ENCODE data around the gene TMEM94.

TMEM94 gene

DNA sequence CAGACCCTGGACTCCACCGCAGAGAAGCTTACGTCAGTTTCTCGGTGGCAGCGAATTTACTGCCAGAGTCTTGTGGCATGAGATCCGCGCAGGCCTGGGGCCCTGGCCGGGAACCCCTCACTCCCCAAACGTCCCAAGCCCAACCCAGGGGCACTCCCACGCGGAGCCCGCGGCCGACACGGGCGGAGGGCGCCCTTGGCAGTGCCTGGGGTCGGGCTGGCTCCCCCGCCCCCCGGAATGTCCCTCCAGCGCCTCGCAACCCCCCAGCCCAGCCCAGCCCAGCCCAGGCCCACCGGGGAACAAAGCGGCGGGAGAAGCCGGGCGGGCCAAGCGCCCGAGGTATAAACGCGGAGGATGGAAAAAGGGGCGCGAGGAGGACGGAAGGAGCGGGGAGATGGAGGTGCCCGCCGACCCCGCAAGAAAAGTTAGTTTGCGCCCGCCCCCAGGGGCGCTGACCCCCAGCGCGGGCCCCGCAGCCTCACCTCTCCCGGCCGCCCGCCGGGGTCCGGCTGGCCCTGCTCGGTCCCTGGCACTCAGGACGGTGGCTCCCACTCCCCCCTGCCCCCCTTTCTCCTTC, 58.6 kb downstream of the TMEM94 start (continued):
- TF ChIP-seq ZNF335 (tag by site-specific recombination; conservative IDR thresholded peaks at IDR 0.05) (peak; percentile 84), TCF7L2 (IDR thresholded peaks at IDR 0.05; ENCODE audit: borderline replicate concordance, low read depth, low read length) (no peak), ZNF660 (tag by site-specific recombination; IDR thresholded peaks at IDR 0.05) (no peak), ZNF404 (tag by site-specific recombination; IDR thresholded peaks at IDR 0.05) (no peak), ZNF37A (tag by site-specific recombination; IDR thresholded peaks at IDR 0.05) (no peak), ZNF112 (tag by site-specific recombination; IDR thresholded peaks at IDR 0.05) (no peak), GLIS2 (tag by site-specific recombination; IDR thresholded peaks at IDR 0.05) (no peak; the same call in none of the 2 replicates), WT1 (tag by site-specific recombination; IDR thresholded peaks at IDR 0.05) (no peak), KLF7 (tag by site-specific recombination; IDR thresholded peaks at IDR 0.05; ENCODE audit: borderline replicate concordance) (no peak), YY2 (tag by site-specific recombination; IDR thresholded peaks at IDR 0.05) (no peak), ZNF626 (tag by site-specific recombination; IDR thresholded peaks at IDR 0.05) (no peak), ZNF521 (tag by site-specific recombination; IDR thresholded peaks at IDR 0.05) (no peak), ZNF555 (tag by site-specific recombination; conservative IDR thresholded peaks at IDR 0.05) (no peak), ZNF19 (tag by site-specific recombination; IDR thresholded peaks at IDR 0.05; ENCODE audit: low read depth) (no peak), ZNF629 (tag by site-specific recombination; IDR thresholded peaks at IDR 0.05) (no peak), ZNF549 (tag by site-specific recombination; IDR thresholded peaks at IDR 0.05) (no peak)
- TF ChIP-seq, protein P1, sequence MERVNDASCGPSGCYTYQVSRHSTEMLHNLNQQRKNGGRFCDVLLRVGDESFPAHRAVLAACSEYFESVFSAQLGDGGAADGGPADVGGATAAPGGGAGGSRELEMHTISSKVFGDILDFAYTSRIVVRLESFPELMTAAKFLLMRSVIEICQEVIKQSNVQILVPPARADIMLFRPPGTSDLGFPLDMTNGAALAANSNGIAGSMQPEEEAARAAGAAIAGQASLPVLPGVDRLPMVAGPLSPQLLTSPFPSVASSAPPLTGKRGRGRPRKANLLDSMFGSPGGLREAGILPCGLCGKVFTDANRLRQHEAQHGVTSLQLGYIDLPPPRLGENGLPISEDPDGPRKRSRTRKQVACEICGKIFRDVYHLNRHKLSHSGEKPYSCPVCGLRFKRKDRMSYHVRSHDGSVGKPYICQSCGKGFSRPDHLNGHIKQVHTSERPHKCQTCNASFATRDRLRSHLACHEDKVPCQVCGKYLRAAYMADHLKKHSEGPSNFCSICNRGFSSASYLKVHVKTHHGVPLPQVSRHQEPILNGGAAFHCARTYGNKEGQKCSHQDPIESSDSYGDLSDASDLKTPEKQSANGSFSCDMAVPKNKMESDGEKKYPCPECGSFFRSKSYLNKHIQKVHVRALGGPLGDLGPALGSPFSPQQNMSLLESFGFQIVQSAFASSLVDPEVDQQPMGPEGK (tag by site-specific recombination; IDR thresholded peaks at IDR 0.05), result no peak
- TF ChIP-seq, protein P2, sequence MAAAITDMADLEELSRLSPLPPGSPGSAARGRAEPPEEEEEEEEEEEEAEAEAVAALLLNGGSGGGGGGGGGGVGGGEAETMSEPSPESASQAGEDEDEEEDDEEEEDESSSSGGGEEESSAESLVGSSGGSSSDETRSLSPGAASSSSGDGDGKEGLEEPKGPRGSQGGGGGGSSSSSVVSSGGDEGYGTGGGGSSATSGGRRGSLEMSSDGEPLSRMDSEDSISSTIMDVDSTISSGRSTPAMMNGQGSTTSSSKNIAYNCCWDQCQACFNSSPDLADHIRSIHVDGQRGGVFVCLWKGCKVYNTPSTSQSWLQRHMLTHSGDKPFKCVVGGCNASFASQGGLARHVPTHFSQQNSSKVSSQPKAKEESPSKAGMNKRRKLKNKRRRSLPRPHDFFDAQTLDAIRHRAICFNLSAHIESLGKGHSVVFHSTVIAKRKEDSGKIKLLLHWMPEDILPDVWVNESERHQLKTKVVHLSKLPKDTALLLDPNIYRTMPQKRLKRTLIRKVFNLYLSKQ (tag by site-specific recombination; IDR thresholded peaks at IDR 0.05; ENCODE audit: borderline replicate concordance), result no peak
- TF ChIP-seq, protein P3, sequence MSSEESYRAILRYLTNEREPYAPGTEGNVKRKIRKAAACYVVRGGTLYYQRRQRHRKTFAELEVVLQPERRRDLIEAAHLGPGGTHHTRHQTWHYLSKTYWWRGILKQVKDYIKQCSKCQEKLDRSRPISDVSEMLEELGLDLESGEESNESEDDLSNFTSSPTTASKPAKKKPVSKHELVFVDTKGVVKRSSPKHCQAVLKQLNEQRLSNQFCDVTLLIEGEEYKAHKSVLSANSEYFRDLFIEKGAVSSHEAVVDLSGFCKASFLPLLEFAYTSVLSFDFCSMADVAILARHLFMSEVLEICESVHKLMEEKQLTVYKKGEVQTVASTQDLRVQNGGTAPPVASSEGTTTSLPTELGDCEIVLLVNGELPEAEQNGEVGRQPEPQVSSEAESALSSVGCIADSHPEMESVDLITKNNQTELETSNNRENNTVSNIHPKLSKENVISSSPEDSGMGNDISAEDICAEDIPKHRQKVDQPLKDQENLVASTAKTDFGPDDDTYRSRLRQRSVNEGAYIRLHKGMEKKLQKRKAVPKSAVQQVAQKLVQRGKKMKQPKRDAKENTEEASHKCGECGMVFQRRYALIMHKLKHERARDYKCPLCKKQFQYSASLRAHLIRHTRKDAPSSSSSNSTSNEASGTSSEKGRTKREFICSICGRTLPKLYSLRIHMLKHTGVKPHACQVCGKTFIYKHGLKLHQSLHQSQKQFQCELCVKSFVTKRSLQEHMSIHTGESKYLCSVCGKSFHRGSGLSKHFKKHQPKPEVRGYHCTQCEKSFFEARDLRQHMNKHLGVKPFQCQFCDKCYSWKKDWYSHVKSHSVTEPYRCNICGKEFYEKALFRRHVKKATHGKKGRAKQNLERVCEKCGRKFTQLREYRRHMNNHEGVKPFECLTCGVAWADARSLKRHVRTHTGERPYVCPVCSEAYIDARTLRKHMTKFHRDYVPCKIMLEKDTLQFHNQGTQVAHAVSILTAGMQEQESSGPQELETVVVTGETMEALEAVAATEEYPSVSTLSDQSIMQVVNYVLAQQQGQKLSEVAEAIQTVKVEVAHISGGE (tag by site-specific recombination; conservative IDR thresholded peaks at IDR 0.05; ENCODE audit: low read depth), result peak; percentile 44
- TF ChIP-seq, protein P4, sequence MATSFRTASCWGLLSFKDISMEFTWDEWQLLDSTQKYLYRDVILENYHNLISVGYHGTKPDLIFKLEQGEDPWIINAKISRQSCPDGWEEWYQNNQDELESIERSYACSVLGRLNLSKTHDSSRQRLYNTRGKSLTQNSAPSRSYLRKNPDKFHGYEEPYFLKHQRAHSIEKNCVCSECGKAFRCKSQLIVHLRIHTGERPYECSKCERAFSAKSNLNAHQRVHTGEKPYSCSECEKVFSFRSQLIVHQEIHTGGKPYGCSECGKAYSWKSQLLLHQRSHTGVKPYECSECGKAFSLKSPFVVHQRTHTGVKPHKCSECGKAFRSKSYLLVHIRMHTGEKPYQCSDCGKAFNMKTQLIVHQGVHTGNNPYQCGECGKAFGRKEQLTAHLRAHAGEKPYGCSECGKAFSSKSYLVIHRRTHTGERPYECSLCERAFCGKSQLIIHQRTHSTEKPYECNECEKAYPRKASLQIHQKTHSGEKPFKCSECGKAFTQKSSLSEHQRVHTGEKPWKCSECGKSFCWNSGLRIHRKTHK (tag by site-specific recombination; IDR thresholded peaks at IDR 0.05), result no peak
- TF ChIP-seq, protein P5, sequence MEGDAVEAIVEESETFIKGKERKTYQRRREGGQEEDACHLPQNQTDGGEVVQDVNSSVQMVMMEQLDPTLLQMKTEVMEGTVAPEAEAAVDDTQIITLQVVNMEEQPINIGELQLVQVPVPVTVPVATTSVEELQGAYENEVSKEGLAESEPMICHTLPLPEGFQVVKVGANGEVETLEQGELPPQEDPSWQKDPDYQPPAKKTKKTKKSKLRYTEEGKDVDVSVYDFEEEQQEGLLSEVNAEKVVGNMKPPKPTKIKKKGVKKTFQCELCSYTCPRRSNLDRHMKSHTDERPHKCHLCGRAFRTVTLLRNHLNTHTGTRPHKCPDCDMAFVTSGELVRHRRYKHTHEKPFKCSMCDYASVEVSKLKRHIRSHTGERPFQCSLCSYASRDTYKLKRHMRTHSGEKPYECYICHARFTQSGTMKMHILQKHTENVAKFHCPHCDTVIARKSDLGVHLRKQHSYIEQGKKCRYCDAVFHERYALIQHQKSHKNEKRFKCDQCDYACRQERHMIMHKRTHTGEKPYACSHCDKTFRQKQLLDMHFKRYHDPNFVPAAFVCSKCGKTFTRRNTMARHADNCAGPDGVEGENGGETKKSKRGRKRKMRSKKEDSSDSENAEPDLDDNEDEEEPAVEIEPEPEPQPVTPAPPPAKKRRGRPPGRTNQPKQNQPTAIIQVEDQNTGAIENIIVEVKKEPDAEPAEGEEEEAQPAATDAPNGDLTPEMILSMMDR (tag by site-specific recombination; IDR thresholded peaks at IDR 0.05), result no peak
- TF ChIP-seq, protein P6, sequence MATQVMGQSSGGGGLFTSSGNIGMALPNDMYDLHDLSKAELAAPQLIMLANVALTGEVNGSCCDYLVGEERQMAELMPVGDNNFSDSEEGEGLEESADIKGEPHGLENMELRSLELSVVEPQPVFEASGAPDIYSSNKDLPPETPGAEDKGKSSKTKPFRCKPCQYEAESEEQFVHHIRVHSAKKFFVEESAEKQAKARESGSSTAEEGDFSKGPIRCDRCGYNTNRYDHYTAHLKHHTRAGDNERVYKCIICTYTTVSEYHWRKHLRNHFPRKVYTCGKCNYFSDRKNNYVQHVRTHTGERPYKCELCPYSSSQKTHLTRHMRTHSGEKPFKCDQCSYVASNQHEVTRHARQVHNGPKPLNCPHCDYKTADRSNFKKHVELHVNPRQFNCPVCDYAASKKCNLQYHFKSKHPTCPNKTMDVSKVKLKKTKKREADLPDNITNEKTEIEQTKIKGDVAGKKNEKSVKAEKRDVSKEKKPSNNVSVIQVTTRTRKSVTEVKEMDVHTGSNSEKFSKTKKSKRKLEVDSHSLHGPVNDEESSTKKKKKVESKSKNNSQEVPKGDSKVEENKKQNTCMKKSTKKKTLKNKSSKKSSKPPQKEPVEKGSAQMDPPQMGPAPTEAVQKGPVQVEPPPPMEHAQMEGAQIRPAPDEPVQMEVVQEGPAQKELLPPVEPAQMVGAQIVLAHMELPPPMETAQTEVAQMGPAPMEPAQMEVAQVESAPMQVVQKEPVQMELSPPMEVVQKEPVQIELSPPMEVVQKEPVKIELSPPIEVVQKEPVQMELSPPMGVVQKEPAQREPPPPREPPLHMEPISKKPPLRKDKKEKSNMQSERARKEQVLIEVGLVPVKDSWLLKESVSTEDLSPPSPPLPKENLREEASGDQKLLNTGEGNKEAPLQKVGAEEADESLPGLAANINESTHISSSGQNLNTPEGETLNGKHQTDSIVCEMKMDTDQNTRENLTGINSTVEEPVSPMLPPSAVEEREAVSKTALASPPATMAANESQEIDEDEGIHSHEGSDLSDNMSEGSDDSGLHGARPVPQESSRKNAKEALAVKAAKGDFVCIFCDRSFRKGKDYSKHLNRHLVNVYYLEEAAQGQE (tag by site-specific recombination; IDR thresholded peaks at IDR 0.05), result no peak
- TF ChIP-seq, protein P7, sequence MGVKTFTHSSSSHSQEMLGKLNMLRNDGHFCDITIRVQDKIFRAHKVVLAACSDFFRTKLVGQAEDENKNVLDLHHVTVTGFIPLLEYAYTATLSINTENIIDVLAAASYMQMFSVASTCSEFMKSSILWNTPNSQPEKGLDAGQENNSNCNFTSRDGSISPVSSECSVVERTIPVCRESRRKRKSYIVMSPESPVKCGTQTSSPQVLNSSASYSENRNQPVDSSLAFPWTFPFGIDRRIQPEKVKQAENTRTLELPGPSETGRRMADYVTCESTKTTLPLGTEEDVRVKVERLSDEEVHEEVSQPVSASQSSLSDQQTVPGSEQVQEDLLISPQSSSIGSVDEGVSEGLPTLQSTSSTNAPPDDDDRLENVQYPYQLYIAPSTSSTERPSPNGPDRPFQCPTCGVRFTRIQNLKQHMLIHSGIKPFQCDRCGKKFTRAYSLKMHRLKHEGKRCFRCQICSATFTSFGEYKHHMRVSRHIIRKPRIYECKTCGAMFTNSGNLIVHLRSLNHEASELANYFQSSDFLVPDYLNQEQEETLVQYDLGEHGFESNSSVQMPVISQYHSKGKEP (tag by site-specific recombination; IDR thresholded peaks at IDR 0.05), result no peak
